K562 (cell line): ENCODE measurements around the gene HEXD. TPM values are rescaled to one million over a fixed set of nuclear protein-coding genes. Genes with fewer than 3 reads are reported as not detected.

Source experiments
- ATAC-seq: fragments of 200-7000 bp; cut with Tn5 transposase; 3 replicates; pipeline ENCODE4 v1.9.1; 2020; ENCODE audit warnings: moderate library complexity
- BruUV-seq: library from RNA; stranded (reverse); fragments of 400-500 nt; replicated peaks from 2 replicates; lab custom pipeline; 2021; lab: Mats Ljungman, UMichigan
- CTCF ChIA-PET: fragments of 300-600 bp; formaldehyde crosslinking; extraction: SDS; loops from one replicate; lab custom pipeline; 2021; ENCODE audit warnings: low intra/inter-chr PET ratio; lab: Yijun Ruan, JAX
- POLR2A ChIA-PET: fragments of 300-600, 350-650 bp; sonication (Branson Sonifier 250); formaldehyde crosslinking; extraction: SDS; loops from one replicate; lab custom pipeline; 2021; ENCODE audit warnings: antibody characterized with exemption, inconsistent platforms; lab: Yijun Ruan, JAX
- DNase-seq, 4 experiments: peaks; one replicate each; pipeline versions ENCODE4 v3.0.0 to v3.0.0-alpha.2; 2011 to 2018; ENCODE audit warnings: low spot score in 3 of 4, mixed read lengths in 3 of 4; ENCODE audit errors: extremely low read depth in 1 of 4
- FAIRE-seq: peaks from 2 replicates; lab custom pipeline; 2011; peaks lifted over from hg19 to GRCh38; lab: Jason Lieb, UNC
- H2AFZ ChIP-seq: 2 replicates; pipeline ENCODE4 v1.6.0; 2011; ENCODE audit warnings: low read depth, low read length, control low read depth, inconsistent platforms
- H3K27ac ChIP-seq: fragments of 200-600 bp; 3 replicates; pipeline ENCODE4 v1.8.0; 2011; ENCODE audit warnings: low read depth, mild to moderate bottlenecking, control low read depth, inconsistent platforms, low read length, moderate library complexity, mixed read lengths; ENCODE audit errors: extremely low read depth
- H3K27me3 ChIP-seq, 2 experiments: fragments of 300-600 bp in 1 of 2; 2 replicates in 1 of 2; 3 replicates in 1 of 2; pipeline versions ENCODE4 v1.6.0 to v1.8.0; 2011; ENCODE audit warnings: inconsistent platforms in 2 of 2, low read length in 2 of 2, mild to moderate bottlenecking in 1 of 2, mixed read lengths in 1 of 2, moderate library complexity in 1 of 2; ENCODE audit not compliant: control insufficient read depth in 2 of 2, insufficient read depth in 2 of 2
- H3K36me3 ChIP-seq: fragments of 300-600 bp; 3 replicates; pipeline ENCODE4 v1.8.0; 2011; ENCODE audit warnings: mild to moderate bottlenecking, low read length, inconsistent platforms; ENCODE audit not compliant: control insufficient read depth, insufficient read depth
- H3K4me1 ChIP-seq, 2 experiments: fragments of 200-600 bp in 1 of 2; replicated peaks in 1 of 2; 2 replicates in 1 of 2; 3 replicates in 1 of 2; pipeline versions ENCODE4 v1.5.1 to v1.8.0; 2011; ENCODE audit warnings: inconsistent platforms in 2 of 2, low read length in 2 of 2, mild to moderate bottlenecking in 1 of 2, mixed read lengths in 1 of 2, moderate library complexity in 1 of 2; ENCODE audit not compliant: control insufficient read depth in 2 of 2, insufficient read depth in 2 of 2
- H3K4me2 ChIP-seq: 2 replicates; pipeline ENCODE4 v1.6.1; 2011; ENCODE audit warnings: low read length, control low read depth, inconsistent platforms, mixed read lengths; ENCODE audit not compliant: insufficient read depth
- H3K4me3 ChIP-seq: fragments of 200-600 bp; sonication (generic), shearing (Covaris generic); 2 replicates; pipeline ENCODE4 v1.5.1; 2016; ENCODE audit warnings: control low read depth, inconsistent platforms
- H3K79me2 ChIP-seq: fragments of 200-600 bp; 3 replicates; pipeline ENCODE4 v1.8.0; 2011; ENCODE audit warnings: low read length, inconsistent platforms; ENCODE audit not compliant: control insufficient read depth, insufficient read depth
- H3K9ac ChIP-seq, 2 experiments: 2 replicates each; pipeline versions ENCODE4 v1.6.0 to v1.6.1; 2011; ENCODE audit warnings: low read depth in 2 of 2, low read length in 2 of 2, control low read depth in 1 of 2, inconsistent platforms in 1 of 2, mild to moderate bottlenecking in 1 of 2, mixed read lengths in 1 of 2; ENCODE audit not compliant: insufficient read depth in 1 of 2
- H3K9me1 ChIP-seq: one replicate; pipeline ENCODE4 v1.6.0; 2011; ENCODE audit warnings: inconsistent platforms, mild to moderate bottlenecking, low read length, moderate library complexity; ENCODE audit not compliant: control insufficient read depth, insufficient read depth
- H3K9me3 ChIP-seq: replicated peaks from 2 replicates; pipeline ENCODE4 v1.5.1; 2011; ENCODE audit warnings: low read depth, low read length, inconsistent platforms; ENCODE audit not compliant: control insufficient read depth, insufficient read depth
- H4K20me1 ChIP-seq: replicated peaks from 2 replicates; pipeline ENCODE4 v1.6.1; 2011; ENCODE audit warnings: low read length, inconsistent platforms, mixed read lengths; ENCODE audit not compliant: control insufficient read depth, insufficient read depth
- ASH1L ChIP-seq: fragments of 450-650 bp; IDR thresholded peaks from 2 replicates; pipeline ENCODE4 v1.6.1; 2018; ENCODE audit warnings: borderline replicate concordance, mild to moderate bottlenecking, low read depth; ENCODE audit not compliant: partially characterized antibody
- ATF1 ChIP-seq, 2 experiments: fragments of 450-650 bp in 1 of 2; IDR thresholded peaks; 2 replicates each; pipeline ENCODE4 v1.6.1; 2016; ENCODE audit warnings: missing compliant biosample characterization in 1 of 2, missing genetic modification characterization in 1 of 2
- CBX1 ChIP-seq: sonication (generic); IDR thresholded peaks from 2 replicates; pipeline ENCODE4 v1.6.1; 2016; ENCODE audit warnings: antibody characterized with exemption, low read depth, mild to moderate bottlenecking
- CCNT2 ChIP-seq: IDR thresholded peaks from 2 replicates; pipeline ENCODE4 v1.6.1; 2011; ENCODE audit warnings: borderline replicate concordance, low read depth, mild to moderate bottlenecking, moderate library complexity, mixed read lengths, low read length; ENCODE audit not compliant: insufficient read length; ENCODE audit errors: extremely low read depth
- ELF1 ChIP-seq: fragments of 200-800 bp; sonication (Bioruptor generic); IDR thresholded peaks from 2 replicates; pipeline ENCODE4 v1.6.1; 2016; ENCODE audit warnings: missing genetic modification characterization, missing compliant biosample characterization
- JUND ChIP-seq, 2 experiments: IDR thresholded peaks; 2 replicates in 1 of 2; 3 replicates in 1 of 2; pipeline ENCODE4 v1.6.1; 2011; ENCODE audit warnings: borderline replicate concordance in 2 of 2, low read depth in 2 of 2, low read length in 2 of 2, improper control_type of control experiment in 1 of 2, missing biosample characterization in 1 of 2, missing genetic modification characterization in 1 of 2, missing genetic modification reagents in 1 of 2
- KDM2B ChIP-seq: fragments of 250-450 bp; sonication (Bioruptor Pico); IDR thresholded peaks from 2 replicates; pipeline ENCODE4 v1.8.0; 2021; ENCODE audit warnings: mild to moderate bottlenecking, moderate library complexity
- MTA3 ChIP-seq: fragments of 450-650 bp; formaldehyde crosslinking; IDR thresholded peaks from 2 replicates; pipeline ENCODE4 v1.6.1; 2017; ENCODE audit warnings: mild to moderate bottlenecking, borderline replicate concordance
- NUFIP1 ChIP-seq: fragments of 450-650 bp; IDR thresholded peaks from 2 replicates; pipeline ENCODE4 v1.6.1; 2018; ENCODE audit not compliant: partially characterized antibody
- PCBP1 ChIP-seq: fragments of 200-400 bp; formaldehyde crosslinking; IDR thresholded peaks from 2 replicates; pipeline ENCODE4 v1.6.1; 2018; ENCODE audit warnings: mild to moderate bottlenecking, low read depth, low read length; ENCODE audit not compliant: poor library complexity, severe bottlenecking
- RBBP5 ChIP-seq: fragments of 200-600 bp; sonication (generic); IDR thresholded peaks from 2 replicates; pipeline ENCODE4 v1.6.1; 2012; ENCODE audit warnings: borderline replicate concordance, mild to moderate bottlenecking, low read length, control low read depth, inconsistent platforms; ENCODE audit not compliant: insufficient read depth, poor library complexity, severe bottlenecking
- RBM34 ChIP-seq: fragments of 200-400 bp; formaldehyde crosslinking; IDR thresholded peaks from 2 replicates; pipeline ENCODE4 v1.6.1; 2018; ENCODE audit warnings: low read length, borderline replicate concordance; ENCODE audit not compliant: insufficient read depth
- SAFB ChIP-seq: fragments of 200-400 bp; formaldehyde crosslinking; IDR thresholded peaks from 2 replicates; pipeline ENCODE4 v1.6.1; 2017; ENCODE audit warnings: low read depth, low read length, borderline replicate concordance
- SMAD1 ChIP-seq: fragments of 150-350 bp; IDR thresholded peaks from 2 replicates; pipeline ENCODE4 v1.6.1; 2014; ENCODE audit warnings: low read length, low read depth; ENCODE audit not compliant: partially characterized antibody
- WGBS: fragments of 100-300 bp; shearing (Covaris generic); methylation state at CpG from one replicate; pipeline ENCODE4 v1.1.6; 2016; ENCODE audit warnings: low coverage, mixed read lengths; ENCODE audit not compliant: insufficient coverage; ENCODE audit errors: missing lambda C conversion rate; 5-methylcytosine and 5-hydroxymethylcytosine counted together
- in situ Hi-C: fragments of 300-500 bp; cut with MboI; formaldehyde crosslinking; loops from 4 replicates; pipeline ENCODE4 v1.15.0; 2018; ENCODE audit warnings: inconsistent platforms, mixed read lengths
- intact Hi-C: fragments of 100-400 bp; cut with micrococcal nuclease; formaldehyde crosslinking; loops from 2 replicates; pipeline ENCODE4 v1.14.2; 2022
- polyA plus RNA-seq, 8 experiments: library from polyadenylated mRNA; depleted of rRNA in 4 of 8; stranded (reverse) in 5 of 8; unstranded in 3 of 8; fragments of >200 nt; fragmentation: Nextera tagmentation in 2 of 8; fragmentation: Illumina TruSeq in 1 of 8; extraction: Ambion mirVana in 2 of 8; extraction: Trizol in 1 of 8; gene quantifications; 2 replicates each; pipeline versions ENCODE4 v1.2.1 to v1.2.3, GENCODE V29; 2011 to 2014; ENCODE audit warnings: inconsistent platforms in 1 of 8, missing spikeins in 1 of 8
- total RNA-seq, 7 experiments: library from RNA; depleted of rRNA in 6 of 7; stranded (reverse); fragments of >200 nt in 6 of 7; fragmentation: Illumina TruSeq in 2 of 7; extraction: Trizol in 2 of 7; gene quantifications; 2 replicates each; pipeline versions ENCODE4 v1.2.1 to v1.2.3, GENCODE V29; 2011 to 2021; ENCODE audit warnings: low replicate concordance in 1 of 7
- TF ChIP-seq, protein P1 (sequence below), 3 experiments: fragments of 200-800 bp in 1 of 3; fragments of 250-450 bp in 1 of 3; fragments of 450-650 bp in 1 of 3; sonication (Bioruptor Pico) in 1 of 3; sonication (Bioruptor generic) in 1 of 3; formaldehyde crosslinking in 1 of 3; IDR thresholded peaks; 2 replicates each; pipeline versions ENCODE4 v1.6.1 to v1.8.0; 2016 to 2022; ENCODE audit warnings: mild to moderate bottlenecking in 2 of 3, missing genetic modification characterization in 2 of 3, missing compliant biosample characterization in 1 of 3, moderate library complexity in 1 of 3

The HEXD gene
- total and polyA plus RNA-seq, 9 of the 15 experiments (the other 6 are each of a cell fraction or from before 2014, with no cell fraction given) = 1.0 to 25.3 (median 10.0) TPM

DNA sequence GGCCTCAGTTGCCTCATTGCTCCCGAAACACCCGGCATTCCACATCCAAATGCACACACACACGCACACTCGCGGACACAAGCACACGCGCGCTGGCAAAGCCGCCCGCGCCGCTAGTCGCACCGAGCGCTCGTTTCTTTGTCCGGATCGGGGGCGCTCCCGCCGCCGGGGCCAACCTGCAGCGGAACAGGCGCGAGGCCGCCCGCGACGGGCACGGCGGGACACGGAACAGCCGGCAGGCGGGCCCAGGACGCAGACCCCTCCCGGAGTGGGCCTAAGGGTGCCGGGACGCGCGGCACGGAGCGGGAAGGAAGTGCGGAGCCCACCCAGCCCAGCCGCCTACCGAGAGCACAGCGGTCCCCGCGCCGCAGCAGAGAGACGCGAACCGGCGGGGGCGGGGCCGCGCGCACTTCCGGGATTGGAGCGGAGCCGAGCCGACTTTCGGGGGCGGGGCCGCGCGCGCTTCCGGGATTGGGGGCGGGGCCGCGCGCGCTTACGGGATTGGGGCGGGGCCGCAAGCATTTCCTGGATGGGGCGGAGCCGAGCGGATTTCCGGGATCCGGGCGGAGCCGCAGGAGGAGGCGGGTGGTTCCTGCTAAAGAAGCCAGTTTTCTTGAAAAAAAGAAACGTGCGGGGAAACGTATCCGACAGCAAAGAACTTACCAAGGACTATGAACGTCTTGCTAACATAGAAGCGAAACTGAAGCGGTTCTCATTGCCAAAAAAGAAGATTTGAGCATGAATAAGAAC is 32.4 kb downstream of the HEXD start, which contains the start of gene CYBC1:
Gene CYBC1 (minus strand): TSS at position 396 of the 750 bp plus-strand sequence. CDS start 1,498 bp downstream, outside the sequence.
- peak within 1 kb of the TSS; percentile 89 for H3K27ac ChIP-seq
- H2AFZ ChIP-seq = peak within 1 kb of the TSS; percentile 93
- DNase-seq (peak; percentile 90 to 95 (median 92)), ATAC-seq (peak; percentile 94), FAIRE-seq (peak; percentile 83)
- peak within 1 kb of the TSS; percentile 93 for H3K4me3 ChIP-seq
- H3K9ac ChIP-seq = peak within 1 kb of the TSS; percentile 92 to 99
- H3K79me2 ChIP-seq = peaks cover 27% of the 10 kb centered on the region
- H4K20me1 ChIP-seq = no peaks in the 10 kb centered on the region
- WGBS = under 1% methylated on average over 30 of the region's 91 CpGs
- peak within 1 kb of the TSS; percentile 90 for H3K4me2 ChIP-seq
- peaks cover 10% of the 10 kb centered on the region; the same call in 2 of the 3 replicates for H3K36me3 ChIP-seq
- TSS peak; percentile 80 for BruUV-seq
- H3K27me3 ChIP-seq = no peaks in the 10 kb centered on the region
- intact Hi-C loops = no loop called here
- ChIA-PET POLR2A (interaction anchor here (0.5 kb wide), 2 partner anchors 9 to 10 kb away, joined by 3 read pairs; no protein-coding TSS in a partner anchor), CTCF (interaction anchor here (0.6 kb wide), 1 partner anchor 290 kb away, joined by 4 read pairs; no protein-coding TSS in a partner anchor)
- in situ Hi-C loops = no loop called here
- peaks cover 21 to 51% of the 10 kb centered on the region in 2 experiments for H3K4me1 ChIP-seq
- no peaks in the 10 kb centered on the region for H3K9me3 ChIP-seq
- H3K9me1 ChIP-seq = no peaks in the 10 kb centered on the region
- TF ChIP-seq RBM34 (0 out of 2 replicates have a peak, but pooled peaks have one; percentile 36), JUND (IDR thresholded peaks at IDR 0.05; ENCODE audit: borderline replicate concordance, low read depth, low read length) (peak; percentile 3; the same call in 1 of the 2 replicates), JUND (tag; IDR thresholded peaks at IDR 0.05; ENCODE audit: borderline replicate concordance, low read depth, low read length) (no peak), PCBP1 (peak; percentile 92), NUFIP1 (no peak), MTA3 (0 out of 2 replicates have a peak, but pooled peaks have one; percentile 56), SAFB (peak; percentile 49; the same call in 1 of the 2 replicates), KDM2B (CRISPR knock-in tag) (peak; percentile 45; the same call in 1 of the 2 replicates), SMAD1 (peak; percentile 44), ASH1L (peak; percentile 55), CCNT2 (peak; percentile 59), RBBP5 (peak; percentile 90), ATF1 (CRISPR knock-in tag; IDR thresholded peaks at IDR 0.05) (no peak), ATF1 (tag; IDR thresholded peaks at IDR 0.05) (peak; percentile 63), ELF1 (tag) (peak; percentile 100), CBX1 (0 out of 2 replicates have a peak, but pooled peaks have one; percentile 67)
- TF ChIP-seq, protein P1, sequence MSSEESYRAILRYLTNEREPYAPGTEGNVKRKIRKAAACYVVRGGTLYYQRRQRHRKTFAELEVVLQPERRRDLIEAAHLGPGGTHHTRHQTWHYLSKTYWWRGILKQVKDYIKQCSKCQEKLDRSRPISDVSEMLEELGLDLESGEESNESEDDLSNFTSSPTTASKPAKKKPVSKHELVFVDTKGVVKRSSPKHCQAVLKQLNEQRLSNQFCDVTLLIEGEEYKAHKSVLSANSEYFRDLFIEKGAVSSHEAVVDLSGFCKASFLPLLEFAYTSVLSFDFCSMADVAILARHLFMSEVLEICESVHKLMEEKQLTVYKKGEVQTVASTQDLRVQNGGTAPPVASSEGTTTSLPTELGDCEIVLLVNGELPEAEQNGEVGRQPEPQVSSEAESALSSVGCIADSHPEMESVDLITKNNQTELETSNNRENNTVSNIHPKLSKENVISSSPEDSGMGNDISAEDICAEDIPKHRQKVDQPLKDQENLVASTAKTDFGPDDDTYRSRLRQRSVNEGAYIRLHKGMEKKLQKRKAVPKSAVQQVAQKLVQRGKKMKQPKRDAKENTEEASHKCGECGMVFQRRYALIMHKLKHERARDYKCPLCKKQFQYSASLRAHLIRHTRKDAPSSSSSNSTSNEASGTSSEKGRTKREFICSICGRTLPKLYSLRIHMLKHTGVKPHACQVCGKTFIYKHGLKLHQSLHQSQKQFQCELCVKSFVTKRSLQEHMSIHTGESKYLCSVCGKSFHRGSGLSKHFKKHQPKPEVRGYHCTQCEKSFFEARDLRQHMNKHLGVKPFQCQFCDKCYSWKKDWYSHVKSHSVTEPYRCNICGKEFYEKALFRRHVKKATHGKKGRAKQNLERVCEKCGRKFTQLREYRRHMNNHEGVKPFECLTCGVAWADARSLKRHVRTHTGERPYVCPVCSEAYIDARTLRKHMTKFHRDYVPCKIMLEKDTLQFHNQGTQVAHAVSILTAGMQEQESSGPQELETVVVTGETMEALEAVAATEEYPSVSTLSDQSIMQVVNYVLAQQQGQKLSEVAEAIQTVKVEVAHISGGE (CRISPR knock-in tag; IDR thresholded peaks at IDR 0.05) = peak in 1 of 3 experiments; percentile 92; a peak in 2 of 6 replicates
